HK-2 (cell line): ENCODE results near the gene TXNDC16.
"Not testable (repeated sequence)": the region's sequence is repeated elsewhere in the genome, so short reads cannot be mapped to it uniquely, and the experiment has no call there.

Experiments
- DNase-seq: peaks from one replicate; pipeline ENCODE4 v3.0.0-alpha.2; 2018; ENCODE audit not compliant: unreplicated experiment

TXNDC16 gene, protein sequence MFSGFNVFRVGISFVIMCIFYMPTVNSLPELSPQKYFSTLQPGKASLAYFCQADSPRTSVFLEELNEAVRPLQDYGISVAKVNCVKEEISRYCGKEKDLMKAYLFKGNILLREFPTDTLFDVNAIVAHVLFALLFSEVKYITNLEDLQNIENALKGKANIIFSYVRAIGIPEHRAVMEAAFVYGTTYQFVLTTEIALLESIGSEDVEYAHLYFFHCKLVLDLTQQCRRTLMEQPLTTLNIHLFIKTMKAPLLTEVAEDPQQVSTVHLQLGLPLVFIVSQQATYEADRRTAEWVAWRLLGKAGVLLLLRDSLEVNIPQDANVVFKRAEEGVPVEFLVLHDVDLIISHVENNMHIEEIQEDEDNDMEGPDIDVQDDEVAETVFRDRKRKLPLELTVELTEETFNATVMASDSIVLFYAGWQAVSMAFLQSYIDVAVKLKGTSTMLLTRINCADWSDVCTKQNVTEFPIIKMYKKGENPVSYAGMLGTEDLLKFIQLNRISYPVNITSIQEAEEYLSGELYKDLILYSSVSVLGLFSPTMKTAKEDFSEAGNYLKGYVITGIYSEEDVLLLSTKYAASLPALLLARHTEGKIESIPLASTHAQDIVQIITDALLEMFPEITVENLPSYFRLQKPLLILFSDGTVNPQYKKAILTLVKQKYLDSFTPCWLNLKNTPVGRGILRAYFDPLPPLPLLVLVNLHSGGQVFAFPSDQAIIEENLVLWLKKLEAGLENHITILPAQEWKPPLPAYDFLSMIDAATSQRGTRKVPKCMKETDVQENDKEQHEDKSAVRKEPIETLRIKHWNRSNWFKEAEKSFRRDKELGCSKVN

DNA sequence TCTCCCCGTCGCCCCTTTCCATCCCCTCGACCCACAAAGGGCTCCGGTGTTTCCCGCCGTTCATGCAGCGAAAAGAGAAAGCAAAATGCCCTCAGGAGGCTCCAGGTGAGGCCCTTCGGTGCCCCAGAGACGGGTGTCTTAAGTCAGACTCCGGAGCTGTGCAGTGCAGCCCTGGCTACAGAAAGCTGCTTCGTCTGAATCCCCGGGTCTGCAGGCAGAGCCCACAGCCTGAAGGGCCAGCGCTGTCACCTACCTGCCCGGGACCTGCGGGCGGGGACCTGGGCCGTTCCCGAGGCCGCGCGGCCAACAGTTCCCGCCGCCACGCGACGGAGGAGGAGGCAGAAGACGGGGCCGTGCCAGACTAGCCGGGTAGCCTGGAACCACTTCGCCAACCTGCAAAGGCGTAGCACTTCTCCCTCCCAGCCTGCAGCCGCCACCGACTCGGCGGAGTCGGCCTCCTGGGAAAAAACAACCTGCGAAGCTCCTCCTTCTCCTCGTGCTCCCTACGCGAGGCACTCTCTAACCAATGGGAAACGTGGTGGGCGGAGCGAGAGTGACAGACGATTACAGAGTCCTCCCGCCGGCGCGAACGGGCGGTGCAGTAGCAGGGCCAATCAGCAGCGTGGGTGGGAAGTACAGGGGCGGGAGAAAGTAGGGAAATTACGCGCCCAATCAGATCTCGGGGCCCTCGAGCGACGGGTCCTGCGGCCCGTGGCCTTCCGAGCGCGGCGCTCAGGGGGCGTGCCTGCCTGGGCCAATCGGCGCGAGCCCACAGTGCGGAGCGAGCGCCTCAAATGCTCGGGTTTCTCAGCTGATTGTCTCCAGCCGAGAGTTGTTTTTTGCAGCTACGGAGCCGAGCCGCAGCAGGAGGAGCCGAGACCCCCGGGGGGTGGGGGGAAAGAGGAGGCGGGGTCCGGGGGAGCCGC is at the start of gene TXNDC16, which contains the start of gene GPR137C:
Gene TXNDC16 (minus strand): TSS at position 443 of the 926 bp plus-strand sequence. CDS start 8,948 bp downstream, outside the sequence.
Gene GPR137C (plus strand): TSS at position 774 of the 926 bp plus-strand sequence. CDS start 312 bp downstream, outside the sequence.
- peak; percentile 99 for DNase-seq

DNA sequence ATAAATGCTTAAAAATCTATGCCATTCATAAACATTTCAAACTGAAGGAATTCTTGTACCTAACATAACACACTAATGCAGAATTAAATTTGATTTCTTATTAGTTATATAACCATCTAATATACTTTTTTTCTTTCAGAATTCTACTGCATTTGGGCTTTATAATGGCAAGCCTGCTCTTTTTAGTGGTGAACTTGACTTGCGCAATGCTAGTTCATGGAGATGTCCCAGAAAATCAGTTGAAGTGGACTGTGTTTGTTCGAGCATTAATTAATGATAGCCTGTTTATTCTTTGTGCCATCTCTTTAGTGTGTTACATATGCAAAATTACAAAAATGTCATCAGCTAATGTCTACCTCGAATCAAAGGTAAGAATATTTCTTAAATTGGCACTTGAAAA is 47.7 kb upstream of the TXNDC16 start:
- DNase-seq: no peak

DNA sequence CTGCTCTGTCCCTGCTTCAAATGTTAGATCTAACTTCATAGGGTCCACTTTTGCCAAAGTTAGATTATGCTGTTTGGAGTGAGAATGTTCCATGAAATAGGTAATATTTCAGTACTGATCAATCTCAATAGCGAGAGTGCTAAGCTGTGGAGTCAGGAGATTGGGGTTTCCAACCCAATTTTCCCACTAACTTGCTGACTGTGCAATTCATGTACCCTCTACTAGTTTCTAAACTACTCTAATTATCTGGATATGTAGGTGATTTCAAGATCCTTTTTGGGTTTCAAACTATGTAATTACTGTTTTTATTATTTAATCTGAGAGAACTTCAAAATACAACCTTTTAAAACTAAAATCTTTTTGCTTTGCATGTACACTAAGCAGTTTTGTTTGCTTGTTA is 46.3 kb upstream of the TXNDC16 start:
- DNase-seq: no peak

DNA sequence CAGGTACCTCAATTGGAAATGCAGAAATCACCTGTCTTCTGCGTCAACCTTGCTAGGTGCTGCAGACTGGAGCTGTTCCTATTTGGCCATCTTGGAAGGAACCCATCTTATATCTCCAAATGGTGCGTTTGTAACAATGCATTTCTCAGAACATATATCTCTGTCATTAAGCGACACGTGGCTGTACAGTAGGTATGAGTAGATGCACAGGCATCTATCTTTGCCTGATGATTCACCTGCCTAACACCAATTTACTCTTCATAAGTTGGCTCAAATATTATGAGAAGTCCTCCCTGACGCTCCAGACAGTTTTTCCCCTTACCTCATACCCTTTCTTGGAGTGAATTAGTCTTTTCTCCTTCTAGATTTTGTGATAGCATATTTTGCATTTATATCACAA is 44.6 kb upstream of the TXNDC16 start:
- DNase-seq: no peak

DNA sequence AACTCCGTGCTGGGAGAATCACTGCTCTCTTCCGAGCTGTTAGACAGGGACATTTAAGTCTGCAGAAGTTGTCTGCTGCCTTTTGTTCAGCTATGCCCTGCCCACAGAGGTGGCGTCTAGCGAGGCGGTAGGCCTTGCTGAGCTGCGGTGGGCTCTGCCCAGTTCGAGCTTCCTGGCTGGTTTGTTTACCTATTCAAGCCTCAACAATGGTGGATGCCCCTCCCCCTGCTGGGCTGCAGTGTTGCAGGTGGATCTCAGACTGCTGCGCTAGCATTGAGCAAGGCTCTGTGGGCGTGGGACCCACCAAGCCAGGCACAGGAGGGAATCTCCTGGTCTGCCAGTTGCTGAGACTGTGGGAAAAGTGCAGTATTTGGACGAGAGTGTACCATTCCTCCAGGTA is 44.0 kb upstream of the TXNDC16 start:
- DNase-seq: no peak

DNA sequence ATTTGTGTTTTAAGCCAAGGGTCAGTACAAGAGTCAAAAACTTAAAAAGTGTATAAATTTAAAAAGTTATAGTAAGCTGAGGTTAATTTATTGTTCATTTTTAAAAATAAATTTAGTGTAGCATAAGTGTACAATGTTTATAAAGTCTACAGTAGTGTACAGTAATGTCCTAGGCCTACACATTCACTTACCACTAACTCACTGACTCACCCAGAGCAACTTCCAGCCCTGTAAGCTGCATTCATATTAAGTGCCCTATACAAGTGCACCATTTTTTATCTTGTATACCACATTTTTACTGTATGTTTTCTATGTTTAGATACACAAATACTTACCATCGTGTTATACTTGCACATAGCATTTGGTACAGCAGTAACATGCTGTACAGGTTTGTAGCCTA is 38.0 kb upstream of the TXNDC16 start:
- no peak for DNase-seq

DNA sequence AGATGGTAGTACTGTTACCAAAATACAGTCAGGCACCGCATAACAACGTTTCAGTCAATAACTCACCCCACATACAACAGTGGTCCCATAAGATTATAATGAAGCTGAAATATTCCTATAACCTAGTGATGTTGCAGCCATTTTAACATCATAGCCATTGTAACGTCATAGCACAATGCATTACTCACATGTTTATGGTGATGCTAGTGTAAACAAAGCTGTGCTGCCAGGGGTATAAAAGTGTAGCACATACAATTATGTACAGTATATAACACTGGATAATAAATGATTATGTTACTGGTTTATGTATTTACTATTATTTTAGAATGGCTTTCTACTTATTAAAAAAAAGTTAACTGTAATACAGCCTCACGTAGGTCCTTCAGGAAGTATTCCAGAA is 37.3 kb upstream of the TXNDC16 start:
- DNase-seq: no peak

DNA sequence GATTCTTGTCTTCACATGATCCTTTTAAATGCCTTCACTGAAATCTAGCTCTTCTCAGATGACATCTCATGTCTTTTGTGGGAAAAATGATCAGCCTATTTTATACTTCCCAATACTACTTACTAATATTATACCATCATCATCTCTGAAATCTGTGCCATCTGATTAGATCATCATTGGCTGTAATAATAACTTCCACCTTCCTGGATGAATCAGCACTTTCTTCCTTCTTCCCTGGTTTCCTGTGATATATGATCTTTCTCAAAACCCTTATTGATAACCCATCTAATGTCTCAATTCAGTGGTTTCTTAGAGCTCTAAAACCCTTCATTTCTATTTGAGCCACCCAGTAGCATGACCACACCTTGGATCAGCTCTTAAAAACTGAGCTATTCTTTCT is 31.2 kb upstream of the TXNDC16 start:
- DNase-seq: no peak

DNA sequence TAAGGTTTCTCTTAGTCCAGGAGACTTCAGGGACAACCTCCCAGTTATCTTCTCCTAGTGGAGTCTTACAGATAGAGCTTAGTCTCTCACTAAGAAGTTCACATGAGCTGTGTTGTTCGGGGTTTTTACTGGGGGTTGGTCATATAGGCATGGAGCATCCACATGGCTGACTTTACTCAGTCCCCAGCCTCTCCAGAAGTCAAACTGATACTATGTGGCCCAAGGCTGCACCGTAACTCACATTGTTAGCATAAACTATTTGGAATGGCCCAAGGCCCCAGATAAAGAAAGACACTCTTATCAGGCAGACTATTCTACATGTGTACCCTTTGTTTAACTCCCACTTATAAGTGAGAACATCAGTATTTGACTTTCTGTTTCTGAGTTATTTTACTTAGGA is 23.6 kb upstream of the TXNDC16 start:
- no peak for DNase-seq

DNA sequence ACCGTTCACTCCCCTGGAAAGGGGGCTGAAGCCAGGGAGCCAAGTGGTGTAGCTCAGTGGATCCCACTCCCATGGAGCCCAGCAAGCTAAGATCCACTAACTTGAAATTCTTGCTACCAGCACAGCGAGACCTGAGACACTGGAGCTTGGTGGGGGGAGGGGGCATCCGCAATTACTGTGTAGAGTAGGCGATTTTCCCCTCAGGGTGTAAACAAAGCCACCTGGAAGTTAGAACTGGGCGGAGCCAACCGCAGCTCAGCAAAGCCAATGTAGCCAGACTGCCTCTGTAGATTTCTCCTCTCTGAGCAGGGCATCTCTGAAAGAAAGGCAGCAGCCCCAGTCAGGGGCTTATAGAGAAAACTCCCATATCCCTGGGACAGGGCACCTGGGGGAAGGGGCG is 16.1 kb upstream of the TXNDC16 start:
- DNase-seq: not testable (repeated sequence)

DNA sequence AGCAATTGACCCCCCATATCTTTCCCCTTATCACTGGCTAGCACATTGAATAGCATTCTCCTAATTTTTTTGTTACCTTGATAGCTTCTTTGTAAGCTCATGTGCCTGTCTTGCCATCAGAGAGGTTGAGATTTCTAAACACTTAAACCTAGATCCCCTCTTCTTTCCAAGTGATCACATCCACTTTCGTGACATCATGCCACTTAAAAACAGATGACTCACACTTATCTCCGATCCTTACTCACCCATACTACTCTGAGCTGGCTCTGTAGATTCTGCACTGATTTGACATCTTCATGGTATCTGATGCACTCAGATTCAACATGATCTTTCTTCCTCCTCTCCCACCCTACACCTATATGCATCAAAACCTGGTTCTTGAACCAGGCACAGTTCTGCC is 10.8 kb upstream of the TXNDC16 start:
- DNase-seq: no peak

DNA sequence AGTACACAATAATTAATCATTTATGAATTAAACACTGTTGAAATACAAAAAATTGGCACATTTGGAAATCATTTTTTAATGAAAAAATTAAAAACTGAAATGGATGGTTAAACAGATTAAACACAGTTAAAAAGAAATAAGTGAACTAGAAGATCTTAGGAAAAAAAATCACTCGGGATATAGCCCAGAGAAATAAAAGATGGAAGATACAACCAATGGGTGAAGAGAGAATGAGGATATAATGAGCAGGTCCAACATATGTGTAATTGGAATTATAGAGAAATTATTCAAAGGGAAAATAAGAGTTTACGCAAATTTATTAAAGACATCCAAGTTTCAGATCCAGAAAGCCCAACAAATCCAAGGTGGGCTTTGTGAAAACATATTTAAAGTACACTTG is 6.4 kb upstream of the TXNDC16 start:
- DNase-seq: no peak

DNA sequence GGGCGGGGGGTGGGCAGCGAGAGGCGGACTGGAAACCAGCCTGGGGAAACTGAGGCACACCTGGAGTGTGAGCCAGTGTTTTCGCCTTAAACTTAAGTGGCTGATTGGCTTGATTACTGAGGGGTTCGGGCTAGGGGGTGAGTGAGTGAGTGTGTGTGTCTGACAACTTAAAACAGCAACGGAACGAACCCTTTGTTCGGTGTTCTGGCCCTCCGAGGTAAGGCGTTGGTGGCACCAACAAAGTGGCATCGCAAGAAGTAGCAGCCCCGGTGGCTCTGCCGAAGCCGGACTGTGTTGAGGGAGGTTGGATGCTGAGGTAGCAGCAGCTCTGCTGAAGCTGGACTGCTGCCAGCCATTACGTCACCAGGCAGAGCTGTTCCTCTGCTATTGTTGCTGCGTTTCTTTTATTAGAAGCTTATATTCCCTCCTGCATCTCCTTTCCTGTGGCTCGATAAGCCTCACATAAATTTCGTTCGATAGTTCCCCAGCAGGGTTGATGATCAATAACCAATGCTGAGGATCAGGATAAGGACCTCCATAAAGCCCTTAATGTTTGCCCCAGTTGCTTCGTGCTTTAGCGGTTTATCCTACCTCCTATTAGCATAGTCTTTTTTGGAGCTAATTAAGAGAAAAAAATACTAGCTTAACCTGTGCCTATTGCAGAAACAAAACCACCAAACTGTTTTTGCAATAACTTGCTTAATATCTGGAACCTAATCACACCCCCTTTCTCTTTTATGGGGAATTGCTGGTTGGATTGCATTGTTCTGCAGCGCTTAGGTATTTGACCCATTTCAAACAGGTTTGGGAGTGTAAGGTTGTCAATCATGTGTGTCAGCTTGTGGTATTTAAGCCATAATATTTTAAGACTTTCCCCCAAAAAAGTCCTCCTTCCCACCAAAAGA is 1.6 kb upstream of the TXNDC16 start:
- peak; percentile 71 for DNase-seq

DNA sequence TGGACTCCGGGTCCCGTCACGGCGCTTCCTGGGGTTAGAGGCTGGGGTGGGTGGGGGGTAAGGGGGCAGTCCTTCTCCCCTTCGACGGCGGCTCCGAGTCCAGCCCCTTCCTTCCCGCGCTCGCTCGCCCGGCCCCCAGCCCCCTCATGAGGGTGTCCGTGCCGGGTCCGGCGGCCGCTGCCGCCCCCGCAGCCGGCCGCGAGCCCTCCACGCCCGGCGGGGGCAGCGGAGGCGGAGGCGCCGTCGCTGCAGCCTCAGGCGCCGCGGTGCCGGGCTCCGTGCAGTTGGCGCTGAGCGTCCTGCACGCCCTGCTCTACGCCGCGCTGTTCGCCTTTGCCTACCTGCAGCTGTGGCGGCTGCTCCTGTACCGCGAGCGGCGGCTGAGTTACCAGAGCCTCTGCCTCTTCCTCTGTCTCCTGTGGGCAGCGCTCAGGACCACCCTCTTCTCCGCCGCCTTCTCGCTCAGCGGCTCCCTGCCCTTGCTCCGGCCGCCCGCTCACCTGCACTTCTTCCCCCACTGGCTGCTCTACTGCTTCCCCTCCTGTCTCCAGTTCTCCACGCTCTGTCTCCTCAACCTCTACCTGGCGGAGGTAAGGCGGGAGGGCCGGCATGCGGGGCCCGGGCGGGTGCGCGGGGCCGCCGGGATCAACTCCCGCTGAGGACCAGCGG is 831 bp upstream of the TXNDC16 start:
- DNase-seq: peak; percentile 50

DNA sequence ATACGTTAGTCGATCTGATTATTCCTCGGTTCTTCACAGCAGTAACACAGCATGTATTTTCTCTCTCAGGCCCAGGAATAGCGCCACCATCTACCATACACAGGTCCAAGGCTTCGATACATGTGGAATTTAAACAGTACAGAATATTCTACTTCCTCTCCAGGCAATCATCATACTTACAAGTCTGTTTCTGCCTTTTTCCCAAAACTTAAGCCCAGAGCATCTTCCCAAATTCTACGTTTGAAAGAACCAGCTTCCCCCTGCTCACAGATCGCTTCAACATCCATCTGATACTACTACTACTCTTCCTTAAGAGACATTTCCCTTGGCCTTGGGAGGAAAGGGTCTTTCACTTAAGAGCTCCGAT is 626 bp downstream of the TXNDC16 start:
- DNase-seq: no peak

DNA sequence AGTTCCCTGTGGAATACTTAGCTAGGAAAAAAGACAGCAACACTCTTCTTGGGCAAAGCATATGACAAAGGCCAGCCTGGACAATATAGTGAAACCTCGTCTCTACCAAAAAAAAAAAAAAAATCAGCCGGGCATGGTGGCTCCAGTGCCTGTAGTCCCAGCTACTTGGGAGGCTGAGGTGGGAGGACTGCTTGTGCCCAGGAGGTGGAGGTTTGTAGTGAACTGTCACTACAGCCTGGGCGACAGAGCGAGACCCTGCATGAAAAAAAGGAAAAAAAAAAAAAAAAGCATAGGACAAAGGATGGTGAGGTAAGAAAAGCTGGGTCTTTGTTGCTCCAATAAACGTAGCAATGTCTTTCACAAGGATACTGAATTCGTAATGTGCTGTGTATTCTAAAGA is 1.1 kb downstream of the TXNDC16 start:
- DNase-seq: peak; percentile 3

DNA sequence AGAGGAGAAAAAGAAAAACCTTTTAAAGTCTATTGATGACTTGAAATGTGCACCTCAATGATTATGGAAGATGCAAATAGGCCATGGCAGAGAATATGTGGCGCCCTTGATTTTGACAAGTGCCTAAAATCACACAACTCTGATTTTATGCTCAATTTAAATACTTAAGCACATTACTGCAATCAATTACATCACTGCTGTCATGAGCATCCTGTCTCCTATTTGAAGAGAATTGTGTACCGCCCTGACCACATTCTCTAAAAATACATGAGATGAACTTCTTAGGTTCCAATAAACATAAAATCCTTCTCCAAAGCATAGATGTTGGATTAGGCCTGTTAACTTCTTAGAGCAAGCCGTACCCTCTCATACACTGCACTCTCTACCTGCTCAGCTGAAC is 1.6 kb downstream of the TXNDC16 start:
- DNase-seq: no peak

DNA sequence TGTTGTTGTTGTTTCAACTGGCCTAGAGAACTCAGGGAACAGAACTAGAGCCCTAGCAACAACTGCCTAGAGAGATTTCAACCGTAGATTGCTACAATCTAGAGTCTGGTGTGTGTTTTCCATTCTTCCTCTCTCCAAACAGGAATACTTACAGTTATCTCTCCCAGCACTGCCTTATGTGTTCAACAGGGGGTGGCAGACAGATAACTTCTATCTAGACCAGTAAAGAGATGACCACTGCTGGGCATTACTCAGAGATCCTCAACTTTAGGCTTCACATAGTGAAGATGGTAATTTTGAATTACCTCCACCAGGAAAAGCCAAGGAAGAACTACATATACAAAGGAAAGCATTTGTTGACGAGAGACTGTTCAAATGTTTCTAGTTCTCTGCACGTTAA is 4.8 kb downstream of the TXNDC16 start:
- DNase-seq: no peak

DNA sequence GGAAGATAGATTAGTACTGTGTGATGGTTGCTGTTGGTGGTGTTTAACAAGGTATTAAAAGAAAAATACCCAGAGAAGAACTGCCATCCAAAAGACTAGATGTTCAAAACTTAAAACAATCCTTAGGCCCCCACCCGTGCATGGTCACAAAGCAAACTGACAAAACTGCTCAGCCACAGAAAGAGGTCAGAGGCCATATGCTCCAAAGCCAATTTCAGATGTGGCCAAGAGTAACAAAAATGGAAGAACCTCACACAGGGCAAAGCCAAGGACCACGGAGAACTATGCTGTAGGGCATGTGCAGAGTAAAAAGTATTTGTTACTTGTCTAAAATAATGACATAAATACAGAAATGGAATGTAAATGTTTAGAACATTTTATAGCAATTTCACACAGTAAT is 5.3 kb downstream of the TXNDC16 start:
- no peak for DNase-seq

DNA sequence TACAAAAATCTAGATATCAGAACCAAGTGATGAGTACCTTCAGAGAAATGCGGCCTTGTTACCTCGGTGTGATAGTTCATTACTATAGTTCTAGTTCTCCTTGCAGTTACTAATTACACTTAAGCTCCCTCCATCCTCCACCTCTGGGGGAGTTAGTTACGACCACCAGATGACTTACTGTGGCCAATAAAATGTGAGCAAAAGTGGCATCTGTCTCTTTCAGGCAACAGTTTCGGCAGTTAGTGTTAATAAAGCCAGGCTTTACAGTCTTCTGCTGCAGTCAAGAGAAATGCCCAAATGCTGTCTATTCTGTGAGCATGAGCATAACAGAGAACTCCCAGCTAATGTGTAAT is 6.0 kb downstream of the TXNDC16 start:
- no peak for DNase-seq
